MCF 10A (cell line): ENCODE results near the gene MRPS34. TPM values are rescaled to one million over a fixed set of nuclear protein-coding genes. Genes with fewer than 3 reads are reported as not detected.

ENCODE experiments used
- BruUV-seq: library from RNA; stranded (reverse); fragments of 400-500 nt; replicated peaks from 2 replicates; lab custom pipeline; 2021; lab: Mats Ljungman, UMichigan
- CTCF ChIA-PET: fragments of 300-600 bp; sonication (Branson Sonifier 250); formaldehyde crosslinking; extraction: SDS; loops from one replicate; lab custom pipeline; 2021; ENCODE audit warnings: antibody characterized with exemption, inconsistent platforms; lab: Yijun Ruan, JAX
- POLR2A ChIA-PET: fragments of 300-600, 350-650 bp; sonication (Branson Sonifier 250); formaldehyde crosslinking; extraction: SDS; loops from one replicate; lab custom pipeline; 2020; ENCODE audit warnings: antibody characterized with exemption, inconsistent platforms; lab: Yijun Ruan, JAX
- DNase-seq: peaks from one replicate; pipeline ENCODE4 v3.0.0-alpha.2; 2018; ENCODE audit not compliant: unreplicated experiment
- H3K27ac Mint-ChIP-seq: one replicate; pipeline ENCODE4 v1.8.0; 2022; ENCODE audit warnings: mild to moderate bottlenecking, low read depth, mixed read lengths; ENCODE audit not compliant: unreplicated experiment
- H3K27me3 Mint-ChIP-seq: one replicate; pipeline ENCODE4 v1.8.0; 2022; ENCODE audit warnings: mixed read lengths; ENCODE audit not compliant: insufficient read depth, unreplicated experiment
- H3K36me3 Mint-ChIP-seq: one replicate; pipeline ENCODE4 v1.8.0; 2022; ENCODE audit warnings: mild to moderate bottlenecking, moderate library complexity, mixed read lengths; ENCODE audit not compliant: insufficient read depth, unreplicated experiment
- H3K4me1 Mint-ChIP-seq: one replicate; pipeline ENCODE4 v1.8.0; 2022; ENCODE audit warnings: mixed read lengths; ENCODE audit not compliant: insufficient read depth, unreplicated experiment
- H3K4me3 Mint-ChIP-seq: one replicate; pipeline ENCODE4 v1.8.0; 2022; ENCODE audit warnings: mild to moderate bottlenecking, moderate library complexity, mixed read lengths; ENCODE audit not compliant: unreplicated experiment
- H3K9me3 Mint-ChIP-seq: one replicate; pipeline ENCODE4 v1.8.0; 2022; ENCODE audit warnings: mixed read lengths; ENCODE audit not compliant: unreplicated experiment
- CTCF ChIP-seq: fragments of 200-600 bp; IDR thresholded peaks from one replicate; pipeline ENCODE4 v1.8.0; 2022; ENCODE audit warnings: antibody characterized with exemption, mild to moderate bottlenecking; ENCODE audit not compliant: unreplicated experiment
- intact Hi-C: fragments of 100-400 bp; cut with micrococcal nuclease; formaldehyde crosslinking; loops from 2 replicates; pipeline ENCODE4 v1.14.1; 2022
- total RNA-seq: library from RNA; stranded (reverse); gene quantifications from 2 replicates; pipeline ENCODE4 v1.2.3, GENCODE V29; 2022

Gene MRPS34
- total RNA-seq, 1 experiment from 2014 or later, result 102 TPM

- no peak for DNase-seq
- ChIA-PET POLR2A (interaction anchor here (2.0 kb wide), 1 partner anchor 9 kb away, joined by 13 read pairs; the partner anchor contains the start of genes NUBP2 and SPSB3), CTCF (no interaction called here)
- Mint-ChIP-seq H3K4me3 (no peak overlapping the region), H3K4me1 (no peaks in the 10 kb centered on the region), H3K36me3 (peaks cover 5% of the 10 kb centered on the region), H3K27me3 (no peaks in the 10 kb centered on the region), H3K9me3 (no peaks in the 10 kb centered on the region), H3K27ac (no peak overlapping the region)
- no TSS peak for BruUV-seq
- intact Hi-C loops, result no loop called here
- no peak for TF ChIP-seq CTCF
Observed at GRCh38 chr16:1790611-1791255, 17.8 kb upstream of the MRPS34 start.

GRCh38 chr16:1790261-1790610 is 17.3 kb upstream of the MRPS34 start:
- H3K36me3 Mint-ChIP-seq, result peaks cover 5% of the 10 kb centered on the region
- intact Hi-C loops, result no loop called here
- H3K27ac Mint-ChIP-seq, result no peak overlapping the region
- DNase-seq, result no peak
- no peak for TF ChIP-seq CTCF
- no peaks in the 10 kb centered on the region for H3K27me3 Mint-ChIP-seq
- H3K4me1 Mint-ChIP-seq, result peaks cover under 1% of the 10 kb centered on the region
- CTCF ChIA-PET, result no interaction called here
- no peak overlapping the region for H3K4me3 Mint-ChIP-seq
- BruUV-seq, result no TSS peak
- POLR2A ChIA-PET, result no interaction called here
- H3K9me3 Mint-ChIP-seq, result no peaks in the 10 kb centered on the region

GRCh38 chr16:1789643-1790045 is 16.7 kb upstream of the MRPS34 start:
- no peak for DNase-seq
- ChIA-PET POLR2A (interaction anchor here (0.7 kb wide), 1 partner anchor 170 kb away, joined by 4 read pairs; the partner anchor contains the start of gene NDUFB10), CTCF (no interaction called here)
- intact Hi-C loops, result no loop called here
- Mint-ChIP-seq H3K27ac (no peak overlapping the region), H3K9me3 (no peaks in the 10 kb centered on the region), H3K27me3 (no peaks in the 10 kb centered on the region), H3K4me3 (no peak overlapping the region), H3K4me1 (peaks cover 5% of the 10 kb centered on the region), H3K36me3 (peaks cover 5% of the 10 kb centered on the region)
- BruUV-seq, result no TSS peak
- TF ChIP-seq CTCF, result no peak

GRCh38 chr16:1788708-1789100 is 15.8 kb upstream of the MRPS34 start:
- no peak for TF ChIP-seq CTCF
- H3K27me3 Mint-ChIP-seq, result no peaks in the 10 kb centered on the region
- CTCF ChIA-PET, result no interaction called here
- intact Hi-C loops, result no loop called here
- peaks cover 5% of the 10 kb centered on the region for H3K4me1 Mint-ChIP-seq
- peaks cover 7% of the 10 kb centered on the region for H3K36me3 Mint-ChIP-seq
- no peak overlapping the region for H3K4me3 Mint-ChIP-seq
- BruUV-seq, result no TSS peak
- H3K27ac Mint-ChIP-seq, result no peak overlapping the region
- no peak for DNase-seq
- no peaks in the 10 kb centered on the region for H3K9me3 Mint-ChIP-seq
- POLR2A ChIA-PET, result interaction anchor here (0.7 kb wide), 1 partner anchor 171 kb away, joined by 4 read pairs; the partner anchor contains the start of gene NDUFB10
